ENCODE measurements around the gene EXOC3.
A peak's percentile ranks its signal among the peaks of the same experiment; 100 is the strongest.

The EXOC3 gene

GRCh38 chr5:439636-440035 is 3.3 kb upstream of the EXOC3 start:
- DNase-seq (ENCODE audit: low spot score), result no peak

- DNase-seq (ENCODE audit: low spot score), result no peak
Measured at GRCh38 chr5:440401-441201, 2.4 kb upstream of the EXOC3 start.

- no peak for DNase-seq (ENCODE audit: low spot score)
Measured at GRCh38 chr5:441996-442334, 1.0 kb upstream of the EXOC3 start.

- peak; percentile 18 for DNase-seq (ENCODE audit: low spot score)
Measured at GRCh38 chr5:443239-444151, 519 bp downstream of the EXOC3 start.

GRCh38 chr5:444226-444625 is 1.2 kb downstream of the EXOC3 start:
- no peak for DNase-seq (ENCODE audit: low spot score)

GRCh38 chr5:445591-445990 is 2.6 kb downstream of the EXOC3 start:
- no peak for DNase-seq (ENCODE audit: low spot score)

GRCh38 chr5:446066-446882 is 3.3 kb downstream of the EXOC3 start:
- DNase-seq (ENCODE audit: low spot score), result no peak

- peak; percentile 44 for DNase-seq (ENCODE audit: low spot score)
Measured at GRCh38 chr5:446883-447263, 3.9 kb downstream of the EXOC3 start.

- DNase-seq (ENCODE audit: low spot score), result no peak
Measured at GRCh38 chr5:447501-447900, 4.5 kb downstream of the EXOC3 start.

- no peak for DNase-seq (ENCODE audit: low spot score)
Measured at GRCh38 chr5:448061-448765, 5.2 kb downstream of the EXOC3 start.

- no peak for DNase-seq (ENCODE audit: low spot score)
Measured at GRCh38 chr5:448766-449090, 5.8 kb downstream of the EXOC3 start.

GRCh38 chr5:449151-449550 is 6.2 kb downstream of the EXOC3 start:
- no peak for DNase-seq (ENCODE audit: low spot score)

- no peak for DNase-seq (ENCODE audit: low spot score)
Measured at GRCh38 chr5:451587-452458, 8.8 kb downstream of the EXOC3 start.

GRCh38 chr5:452978-453710 is 10.2 kb downstream of the EXOC3 start:
- DNase-seq (ENCODE audit: low spot score), result no peak

GRCh38 chr5:453725-454481 is 10.9 kb downstream of the EXOC3 start:
- DNase-seq (ENCODE audit: low spot score), result no peak

- DNase-seq (ENCODE audit: low spot score), result no peak
Measured at GRCh38 chr5:454936-455335, 12.0 kb downstream of the EXOC3 start.

- DNase-seq (ENCODE audit: low spot score), result no peak
Measured at GRCh38 chr5:455806-456205, 12.8 kb downstream of the EXOC3 start.

- no peak for DNase-seq (ENCODE audit: low spot score)
Measured at GRCh38 chr5:456351-457194, 13.6 kb downstream of the EXOC3 start.
